Neural cell (in vitro differentiated cells): Measurements from ENCODE around the gene TUBA1A. TPM values are rescaled to one million over a fixed set of nuclear protein-coding genes. Genes with fewer than 3 reads are reported as not detected.

Experiments used
- polyA plus RNA-seq: library from polyadenylated mRNA; depleted of rRNA; stranded (reverse); fragments of >200 nt; gene quantifications from 2 replicates; pipeline ENCODE4 v1.2.3, GENCODE V29; 2014
- small RNA-seq, 3 experiments: library from RNA; depleted of rRNA; stranded (forward); fragments of <200 nt; gene quantifications; one replicate each; pipeline ENCODE3, GENCODE V24; 2012

TUBA1A gene
- polyA plus RNA-seq, 1 donor from 2014 or later: 14,333 TPM

Small RNAs within 50 kb of the gene (small RNA-seq; reads per million reads assigned to genes)
- gene RF00017: 0 reads per million in 3 experiments

Other genes starting within 250 kb of the TUBA1A start
- gene ARF3, start 231.6 kb downstream of the TUBA1A start, polyA plus RNA-seq: 114 TPM in 2 replicates
- gene WNT10B, start 217.3 kb downstream of the TUBA1A start, polyA plus RNA-seq: 0.92 and 1.2 TPM in 2 replicates
- gene WNT1, start 210.8 kb downstream of the TUBA1A start, polyA plus RNA-seq: not detected in 2 replicates
- 0.20 and 0.51 TPM in 2 replicates for gene DDN, start 189.7 kb downstream of the TUBA1A start, polyA plus RNA-seq
- 69.0 and 71.0 TPM in 2 replicates for gene PRKAG1, start 170.3 kb downstream of the TUBA1A start, polyA plus RNA-seq
- gene KMT2D, start 128.3 kb downstream of the TUBA1A start, polyA plus RNA-seq: 14.1 and 15.8 TPM in 2 replicates
- 0.68 TPM in 1 of 2 replicates, not detected in the other for gene RHEBL1, start 119.1 kb downstream of the TUBA1A start, polyA plus RNA-seq
- gene DHH, start 94.3 kb downstream of the TUBA1A start, polyA plus RNA-seq: 0.28 and 0.66 TPM in 2 replicates
- gene LMBR1L, start 78.2 kb downstream of the TUBA1A start, polyA plus RNA-seq: 344 and 381 TPM in 2 replicates
- 573 and 605 TPM in 2 replicates for gene TUBA1B, start 57.7 kb downstream of the TUBA1A start, polyA plus RNA-seq
- gene TUBA1C, start 76.0 kb upstream of the TUBA1A start, polyA plus RNA-seq: 56.2 and 63.0 TPM in 2 replicates
- gene PRPH, start 106.1 kb upstream of the TUBA1A start, polyA plus RNA-seq: not detected in 2 replicates
- 0.26 and 1.3 TPM in 2 replicates for gene TROAP, start 134.2 kb upstream of the TUBA1A start, polyA plus RNA-seq
- 13.7 and 15.4 TPM in 2 replicates for gene C1QL4, start 148.1 kb upstream of the TUBA1A start, polyA plus RNA-seq
- gene DNAJC22, start 157.8 kb upstream of the TUBA1A start, polyA plus RNA-seq: 0.54 and 1.1 TPM in 2 replicates
- gene SPATS2, start 178.4 kb upstream of the TUBA1A start, polyA plus RNA-seq: 55.4 and 58.4 TPM in 2 replicates